Measurements from ENCODE around the gene OR10G8.

Gene OR10G8

DNA sequence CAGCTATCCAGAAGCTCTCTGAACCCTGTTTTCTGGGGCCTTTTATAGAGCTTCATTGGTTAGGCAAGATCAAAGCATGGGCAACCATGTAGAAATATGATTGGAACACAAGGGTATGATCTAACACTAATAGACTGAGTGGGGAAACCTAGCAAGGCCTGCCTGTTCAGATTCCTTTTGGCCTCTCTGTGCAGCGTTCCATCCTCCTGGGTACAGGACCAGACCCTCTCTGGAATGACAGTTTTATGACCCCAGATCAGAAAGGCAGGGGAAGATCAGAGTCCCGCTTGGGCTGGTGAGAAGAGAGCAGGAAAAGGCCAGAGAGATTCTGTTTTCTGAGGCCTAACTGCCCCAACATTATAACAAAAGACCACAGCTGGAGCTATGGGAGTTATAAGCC is 52.0 kb downstream of the OR10G8 start:
- no peak for DNase-seq

DNA sequence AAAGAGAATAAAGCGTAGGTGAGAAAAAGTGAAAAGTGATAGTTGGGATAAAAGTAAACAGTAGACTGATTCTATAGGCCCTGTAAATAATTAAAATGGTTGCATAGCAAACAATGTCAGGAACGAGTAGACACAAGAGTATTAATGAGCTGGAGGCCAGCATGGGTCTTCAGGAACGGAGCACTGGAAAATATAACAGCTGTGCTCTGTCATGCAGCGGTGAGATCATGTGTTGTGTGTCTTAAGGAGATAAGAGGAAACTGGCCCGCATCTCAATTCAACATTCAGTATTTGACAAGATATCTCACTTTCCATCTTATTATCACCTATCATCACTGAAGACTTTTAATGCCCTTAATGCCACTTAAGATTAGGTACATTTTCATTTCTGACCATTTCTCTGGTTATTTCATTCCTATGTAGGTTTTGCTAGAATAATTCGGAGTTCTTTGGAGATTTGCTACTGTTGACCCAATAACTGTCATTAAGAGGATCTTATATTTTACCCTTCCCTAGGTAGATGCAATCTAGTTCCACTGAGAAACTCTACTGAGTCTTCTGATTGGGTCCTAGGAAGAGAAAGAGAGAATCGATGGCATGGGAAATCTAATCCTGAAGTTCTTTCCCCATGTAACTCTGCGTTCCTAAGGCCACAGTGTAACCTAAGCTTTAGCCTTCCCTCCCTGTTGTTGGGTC is 53.2 kb downstream of the OR10G8 start:
- no peak for DNase-seq
